Mesendoderm (in vitro differentiated cells): ENCODE measurements around the gene FRMD4B.

Experiments
- DNase-seq: peaks from one replicate; pipeline ENCODE4 v3.0.0; 2013
- H2AK5ac ChIP-seq: 2 replicates; pipeline ENCODE4 v1.6.1; 2013; ENCODE audit warnings: low read length, inconsistent platforms
- H2BK120ac ChIP-seq: 2 replicates; pipeline ENCODE4 v1.6.1; 2013; ENCODE audit warnings: low read depth, mild to moderate bottlenecking, low read length, moderate library complexity, mixed read lengths
- H2BK15ac ChIP-seq: replicated peaks from 2 replicates; pipeline ENCODE4 v1.6.1; 2013; ENCODE audit warnings: low read depth, mild to moderate bottlenecking, moderate library complexity
- H2BK5ac ChIP-seq: 2 replicates; pipeline ENCODE4 v1.6.1; 2013; ENCODE audit warnings: low read length, inconsistent platforms
- H3K18ac ChIP-seq: 2 replicates; pipeline ENCODE4 v1.6.1; 2013; ENCODE audit warnings: mild to moderate bottlenecking, low read length, mixed read lengths
- H3K23ac ChIP-seq: one replicate; pipeline ENCODE4 v1.6.1; 2013; ENCODE audit warnings: low read length
- H3K27ac ChIP-seq: 2 replicates; pipeline ENCODE4 v1.5.1; 2013; ENCODE audit warnings: low read depth, mild to moderate bottlenecking, inconsistent platforms, low read length, moderate library complexity
- H3K27me3 ChIP-seq: 2 replicates; pipeline ENCODE4 v1.6.1; 2013; ENCODE audit warnings: low read length, control low read depth, mild to moderate bottlenecking, inconsistent platforms; ENCODE audit not compliant: insufficient read depth, poor library complexity
- H3K36me3 ChIP-seq: 2 replicates; pipeline ENCODE4 v1.6.1; 2013; ENCODE audit warnings: low read length, inconsistent platforms; ENCODE audit not compliant: control insufficient read depth, insufficient read depth
- H3K4ac ChIP-seq: one replicate; pipeline ENCODE4 v1.6.1; 2013; ENCODE audit warnings: low read depth, mild to moderate bottlenecking, low read length, moderate library complexity
- H3K4me1 ChIP-seq: 2 replicates; pipeline ENCODE4 v1.6.1; 2013; ENCODE audit warnings: low read depth, low read length, inconsistent platforms; ENCODE audit not compliant: control insufficient read depth
- H3K4me2 ChIP-seq: 2 replicates; pipeline ENCODE4 v1.6.1; 2013; ENCODE audit warnings: low read length
- H3K4me3 ChIP-seq: 2 replicates; pipeline ENCODE4 v1.5.1; 2013; ENCODE audit warnings: mild to moderate bottlenecking, low read length
- H3K56ac ChIP-seq: one replicate; pipeline ENCODE4 v1.6.1; 2013; ENCODE audit warnings: low read length
- H3K79me1 ChIP-seq: 2 replicates; pipeline ENCODE4 v1.6.1; 2013; ENCODE audit warnings: low read length, inconsistent platforms
- H3K79me2 ChIP-seq: 2 replicates; pipeline ENCODE4 v1.6.1; 2013; ENCODE audit warnings: mild to moderate bottlenecking, low read length; ENCODE audit not compliant: control insufficient read depth, insufficient read depth
- H3K9ac ChIP-seq: 2 replicates; pipeline ENCODE4 v1.6.1; 2013; ENCODE audit warnings: low read length, inconsistent platforms
- H4K5ac ChIP-seq: one replicate; pipeline ENCODE4 v1.6.1; 2013; ENCODE audit warnings: low read length
- H4K8ac ChIP-seq: one replicate; pipeline ENCODE4 v1.6.1; 2013; ENCODE audit warnings: low read depth, mild to moderate bottlenecking, control low read depth, low read length, moderate library complexity
- WGBS: extraction: QIAGEN DNeasy Blood & Tissue Kit; methylation state at CpG from one replicate; pipeline ENCODE4 v1.1.7; 2013; ENCODE audit warnings: low lambda C conversion rate, missing lambda C conversion rate; ENCODE audit not compliant: insufficient coverage; ENCODE audit errors: extremely low coverage; 5-methylcytosine and 5-hydroxymethylcytosine counted together

FRMD4B gene

GRCh38 chr3:69296995-69297394 is 88.9 kb downstream of the FRMD4B start:
- WGBS, result no CpG with 5 or more reads among the region's 6 CpGs
- H3K4ac ChIP-seq, result no peak overlapping the region
- no peak overlapping the region for H3K4me3 ChIP-seq
- no peak overlapping the region for H3K9ac ChIP-seq
- no peak overlapping the region for H2BK120ac ChIP-seq
- H3K36me3 ChIP-seq, result no peaks in the 10 kb centered on the region
- no peaks in the 10 kb centered on the region for H3K79me1 ChIP-seq
- H3K23ac ChIP-seq, result no peak overlapping the region
- H2BK5ac ChIP-seq, result no peak overlapping the region
- H2AK5ac ChIP-seq, result no peak overlapping the region
- H3K79me2 ChIP-seq, result no peaks in the 10 kb centered on the region
- no peak overlapping the region for H3K27ac ChIP-seq
- H3K56ac ChIP-seq, result no peak overlapping the region
- no peaks in the 10 kb centered on the region for H3K27me3 ChIP-seq
- no peak overlapping the region for H4K5ac ChIP-seq
- no peak overlapping the region for H4K8ac ChIP-seq
- no peak overlapping the region for H3K4me2 ChIP-seq
- DNase-seq, result no peak
- no peak overlapping the region for H3K18ac ChIP-seq
- peaks cover 4% of the 10 kb centered on the region for H3K4me1 ChIP-seq
- no peak overlapping the region for H2BK15ac ChIP-seq

GRCh38 chr3:69294014-69294766 is 91.7 kb downstream of the FRMD4B start:
- DNase-seq, result peak; percentile 73
- no peak overlapping the region for H3K9ac ChIP-seq
- H3K56ac ChIP-seq, result no peak overlapping the region

GRCh38 chr3:69292959-69293574 is 92.8 kb downstream of the FRMD4B start:
- H3K56ac ChIP-seq, result no peak overlapping the region
- no peaks in the 10 kb centered on the region for H3K27me3 ChIP-seq
- no peak overlapping the region for H3K27ac ChIP-seq
- peak overlapping the region; percentile 14 for H3K18ac ChIP-seq
- no peak overlapping the region for H3K9ac ChIP-seq
- H3K4me1 ChIP-seq, result peaks cover 19% of the 10 kb centered on the region
- H2BK5ac ChIP-seq, result no peak overlapping the region
- H2BK120ac ChIP-seq, result peak overlapping the region; percentile 24
- no peak overlapping the region for H3K4ac ChIP-seq
- H3K23ac ChIP-seq, result no peak overlapping the region
- H3K4me2 ChIP-seq, result no peak overlapping the region
- no peaks in the 10 kb centered on the region for H3K79me2 ChIP-seq
- no peak overlapping the region for H4K8ac ChIP-seq
- no peaks in the 10 kb centered on the region for H3K36me3 ChIP-seq
- no peaks in the 10 kb centered on the region for H3K79me1 ChIP-seq
- H2BK15ac ChIP-seq, result peak overlapping the region; percentile 75
- no peak overlapping the region for H3K4me3 ChIP-seq
- no peak overlapping the region for H4K5ac ChIP-seq
- H2AK5ac ChIP-seq, result peak overlapping the region; percentile 65
- WGBS, result no CpG with 5 or more reads among the region's 7 CpGs
- DNase-seq, result peak; percentile 23

More at GRCh38 chr3:69294014-69294766, 91.7 kb downstream of the FRMD4B start:
- Histone ChIP-seq H3K4me3 (no peak overlapping the region), H3K27ac (no peak overlapping the region), H2BK120ac (no peak overlapping the region), H3K4ac (no peak overlapping the region), H2BK5ac (no peak overlapping the region), H3K79me2 (no peaks in the 10 kb centered on the region), H3K23ac (no peak overlapping the region), H2AK5ac (no peak overlapping the region), H3K4me1 (peaks cover 19% of the 10 kb centered on the region), H4K5ac (no peak overlapping the region), H2BK15ac (no peak overlapping the region), H3K4me2 (no peak overlapping the region), H3K36me3 (no peaks in the 10 kb centered on the region), H3K18ac (no peak overlapping the region), H4K8ac (no peak overlapping the region), H3K27me3 (no peaks in the 10 kb centered on the region), H3K79me1 (no peaks in the 10 kb centered on the region)
- WGBS, result no CpG with 5 or more reads among the region's 4 CpGs

- no peak overlapping the region for H3K56ac ChIP-seq
These were observed 93.7 kb downstream of the FRMD4B start for GRCh38 chr3:69292185-69292584.

GRCh38 chr3:69290430-69290829 is 95.5 kb downstream of the FRMD4B start:
- H3K4me2 ChIP-seq, result no peak overlapping the region
- no peak overlapping the region for H4K8ac ChIP-seq
- DNase-seq, result peak; percentile 85
- H2BK120ac ChIP-seq, result peak overlapping the region; percentile 76
- H3K23ac ChIP-seq, result no peak overlapping the region
- peak overlapping the region; percentile 41 for H2AK5ac ChIP-seq
- no peak overlapping the region for H3K4me3 ChIP-seq
- H3K18ac ChIP-seq, result peak overlapping the region; percentile 64
- peak overlapping the region; percentile 35 for H3K56ac ChIP-seq
- no peak overlapping the region for H3K9ac ChIP-seq
- peak overlapping the region; percentile 28 for H2BK5ac ChIP-seq
- no peaks in the 10 kb centered on the region for H3K36me3 ChIP-seq
- no peaks in the 10 kb centered on the region for H3K79me2 ChIP-seq
- no peaks in the 10 kb centered on the region for H3K27me3 ChIP-seq
- no peak overlapping the region for H3K27ac ChIP-seq
- no peak overlapping the region for H3K4ac ChIP-seq
- H3K4me1 ChIP-seq, result peaks cover 19% of the 10 kb centered on the region
- WGBS, result no CpG with 5 or more reads among the region's 3 CpGs
- H3K79me1 ChIP-seq, result no peaks in the 10 kb centered on the region
- H2BK15ac ChIP-seq, result no peak overlapping the region
- H4K5ac ChIP-seq, result no peak overlapping the region

More at GRCh38 chr3:69292185-69292584, 93.7 kb downstream of the FRMD4B start:
- Histone ChIP-seq H4K8ac (no peak overlapping the region), H3K4me2 (no peak overlapping the region), H3K4me1 (peaks cover 19% of the 10 kb centered on the region), H2BK120ac (peak overlapping the region; percentile 54), H2BK15ac (no peak overlapping the region), H3K36me3 (no peaks in the 10 kb centered on the region), H3K79me2 (no peaks in the 10 kb centered on the region), H3K9ac (no peak overlapping the region), H2AK5ac (no peak overlapping the region), H3K18ac (no peak overlapping the region), H3K4ac (no peak overlapping the region), H3K23ac (no peak overlapping the region), H3K27ac (no peak overlapping the region), H2BK5ac (no peak overlapping the region), H4K5ac (no peak overlapping the region), H3K4me3 (no peak overlapping the region), H3K27me3 (no peaks in the 10 kb centered on the region), H3K79me1 (no peaks in the 10 kb centered on the region)
- no CpG with 5 or more reads among the region's 4 CpGs for WGBS
- DNase-seq, result peak; percentile 62
